Measurements from ENCODE around the gene TALDO1. TPM values are rescaled to one million over a fixed set of nuclear protein-coding genes. Genes with fewer than 3 reads are reported as not detected.
"Not testable (repeated sequence)": the region's sequence is repeated elsewhere in the genome, so short reads cannot be mapped to it uniquely, and the experiment has no call there.

TALDO1 gene
- total RNA-seq, 2 donors from 2014 or later = 60.4 to 102 TPM

DNA sequence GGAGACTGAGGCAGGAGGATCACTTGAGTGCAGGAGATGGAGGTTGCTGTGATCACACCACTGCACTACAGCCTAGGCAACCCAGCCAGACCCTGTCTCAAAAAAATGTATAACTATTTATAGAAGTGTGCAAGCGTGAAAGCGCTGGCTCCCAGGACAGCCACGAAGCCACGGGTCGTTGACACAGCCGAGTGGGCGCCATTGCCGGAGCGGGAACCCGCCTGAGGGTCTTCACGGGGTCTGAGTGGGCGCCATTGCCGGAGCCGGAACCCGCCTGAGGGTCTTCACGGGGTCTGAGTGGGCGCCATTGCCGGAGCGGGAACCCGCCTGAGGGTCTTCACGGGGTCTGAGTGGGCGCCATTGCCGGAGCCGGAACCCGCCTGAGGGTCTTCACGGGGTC, 12.7 kb upstream of the TALDO1 start:
- ATAC-seq; H3K4me1 Mint-ChIP-seq; H3K9me3 ChIP-seq (ENCODE audit: control insufficient read depth, low read length, poor library complexity, severe bottlenecking); H3K36me3 Mint-ChIP-seq (ENCODE audit: low read depth); DNase-seq; H3K27me3 Mint-ChIP-seq; H3K4me3 Mint-ChIP-seq: not testable (repeated sequence)
- H3K27ac Mint-ChIP-seq = peak overlapping the region; percentile 62

DNA sequence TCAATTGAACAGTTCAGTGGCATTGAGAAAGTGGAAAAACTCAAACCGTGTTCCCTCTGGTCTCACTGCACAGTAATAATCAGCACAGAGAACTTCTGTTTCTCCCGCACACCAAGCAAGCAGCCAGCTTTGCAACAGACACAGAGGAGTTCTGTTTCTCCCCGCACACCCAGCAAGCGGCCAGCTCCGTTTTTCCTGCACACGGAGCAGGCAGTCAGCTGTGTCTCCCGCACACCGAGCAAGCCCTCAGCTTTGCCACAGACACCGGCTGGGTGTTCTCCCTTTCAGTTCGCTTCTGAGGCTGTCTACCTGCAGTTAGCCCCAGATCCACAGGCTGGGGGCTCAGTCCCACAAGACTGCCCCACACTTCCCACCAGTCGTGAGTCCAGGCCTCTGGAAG, 9.9 kb upstream of the TALDO1 start:
- no peaks in the 10 kb centered on the region for H3K9me3 ChIP-seq (ENCODE audit: control insufficient read depth, low read length, poor library complexity, severe bottlenecking)
- Mint-ChIP-seq H3K4me3 (peak overlapping the region; percentile 75), H3K36me3 (ENCODE audit: low read depth) (peaks cover 3% of the 10 kb centered on the region), H3K27ac (peak overlapping the region; percentile 32), H3K4me1 (peaks cover 10% of the 10 kb centered on the region), H3K27me3 (no peaks in the 10 kb centered on the region)
- peak; percentile 39 for ATAC-seq
- no peak for DNase-seq

- ATAC-seq = peak; percentile 53
- H3K27me3 Mint-ChIP-seq; DNase-seq; H3K4me1 Mint-ChIP-seq; H3K27ac Mint-ChIP-seq; H3K36me3 Mint-ChIP-seq (ENCODE audit: low read depth); H3K9me3 ChIP-seq (ENCODE audit: control insufficient read depth, low read length, poor library complexity, severe bottlenecking): not testable (repeated sequence)
- peak overlapping the region; percentile 75 for H3K4me3 Mint-ChIP-seq
Observed at GRCh38 chr11:737899-738298, 9.4 kb upstream of the TALDO1 start.

GRCh38 chr11:742156-742546, 5.1 kb upstream of the TALDO1 start:
- peaks cover 3% of the 10 kb centered on the region for H3K36me3 Mint-ChIP-seq (ENCODE audit: low read depth)
- peaks cover 13% of the 10 kb centered on the region for H3K4me1 Mint-ChIP-seq
- no peak overlapping the region for H3K27ac Mint-ChIP-seq
- H3K9me3 ChIP-seq (ENCODE audit: control insufficient read depth, low read length, poor library complexity, severe bottlenecking) = no peaks in the 10 kb centered on the region
- ATAC-seq (no peak), DNase-seq (no peak)
- no peaks in the 10 kb centered on the region for H3K27me3 Mint-ChIP-seq
- no peak overlapping the region for H3K4me3 Mint-ChIP-seq

DNA sequence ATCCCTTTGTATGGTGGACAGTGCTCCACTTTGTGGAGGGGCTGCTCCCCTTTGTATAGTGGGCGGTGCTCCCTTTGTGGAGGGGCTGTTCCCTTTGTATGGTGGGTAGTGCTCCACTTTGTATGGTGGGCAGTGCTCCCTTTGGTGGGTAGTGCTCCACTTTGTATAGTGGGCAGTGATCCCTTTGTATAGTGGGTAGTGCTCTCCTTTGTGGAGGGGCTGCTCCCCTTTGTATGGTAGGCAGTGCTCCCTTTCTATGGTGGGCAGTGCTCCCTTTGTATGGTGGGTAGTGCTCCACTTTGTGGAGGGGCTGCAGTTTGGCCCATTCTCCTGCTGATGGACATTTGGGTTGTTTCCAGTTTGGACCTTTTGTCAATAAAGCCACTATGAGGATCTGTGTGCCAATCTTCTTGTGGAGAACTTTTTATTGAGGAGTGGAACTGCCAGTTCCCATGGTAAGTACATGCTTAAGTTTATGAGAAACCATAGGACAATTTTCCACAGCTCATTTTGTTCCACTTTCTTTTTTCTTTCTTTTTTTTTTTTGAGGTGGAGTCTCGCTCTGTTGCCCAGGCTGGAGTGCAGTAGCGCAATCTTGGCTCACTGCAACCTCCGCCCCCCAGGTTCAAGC, 4.6 kb upstream of the TALDO1 start:
- peaks cover 7% of the 10 kb centered on the region for H3K4me1 Mint-ChIP-seq
- no peaks in the 10 kb centered on the region for H3K9me3 ChIP-seq (ENCODE audit: control insufficient read depth, low read length, poor library complexity, severe bottlenecking)
- ATAC-seq = no peak
- DNase-seq = no peak
- no peaks in the 10 kb centered on the region for H3K27me3 Mint-ChIP-seq
- no peak overlapping the region for H3K27ac Mint-ChIP-seq
- H3K4me3 Mint-ChIP-seq = no peak overlapping the region
- H3K36me3 Mint-ChIP-seq (ENCODE audit: low read depth) = peaks cover 3% of the 10 kb centered on the region

GRCh38 chr11:745428-745827, 1.8 kb upstream of the TALDO1 start:
- DNase-seq = no peak
- no peak overlapping the region for H3K4me3 Mint-ChIP-seq
- H3K4me1 Mint-ChIP-seq = peaks cover 8% of the 10 kb centered on the region
- H3K36me3 Mint-ChIP-seq (ENCODE audit: low read depth) = no peaks in the 10 kb centered on the region
- H3K27me3 Mint-ChIP-seq = no peaks in the 10 kb centered on the region
- no peak overlapping the region for H3K27ac Mint-ChIP-seq
- H3K9me3 ChIP-seq (ENCODE audit: control insufficient read depth, low read length, poor library complexity, severe bottlenecking) = no peaks in the 10 kb centered on the region
- ATAC-seq = no peak

GRCh38 chr11:746289-747157, 741 bp upstream of the TALDO1 start:
- H3K4me1 Mint-ChIP-seq = peaks cover 8% of the 10 kb centered on the region
- no peaks in the 10 kb centered on the region for H3K9me3 ChIP-seq (ENCODE audit: control insufficient read depth, low read length, poor library complexity, severe bottlenecking)
- H3K36me3 Mint-ChIP-seq (ENCODE audit: low read depth) = no peaks in the 10 kb centered on the region
- H3K27me3 Mint-ChIP-seq = no peaks in the 10 kb centered on the region
- H3K27ac Mint-ChIP-seq = no peak overlapping the region
- DNase-seq = no peak
- ATAC-seq = peak; percentile 59
- peak overlapping the region; percentile 86 for H3K4me3 Mint-ChIP-seq

DNA sequence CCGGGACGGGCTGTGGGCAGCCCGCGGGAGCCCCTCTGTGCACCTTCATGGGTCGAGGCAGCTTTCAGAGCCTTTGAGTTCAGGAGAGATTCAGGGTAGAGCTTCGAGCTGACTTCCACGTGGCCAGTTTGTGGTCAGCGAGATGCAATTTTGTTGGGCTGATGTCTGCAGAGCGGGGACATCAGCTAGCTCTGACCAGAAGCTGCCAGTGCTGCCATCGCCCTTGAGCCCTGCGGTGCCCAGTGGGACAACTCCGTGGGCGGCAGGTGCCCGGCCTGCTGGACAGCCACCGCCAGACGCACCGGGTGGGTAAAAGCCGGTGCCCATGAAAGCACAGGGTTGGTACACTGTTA, 719 bp downstream of the TALDO1 start:
- H3K9me3 ChIP-seq (ENCODE audit: control insufficient read depth, low read length, poor library complexity, severe bottlenecking) = no peaks in the 10 kb centered on the region
- no peaks in the 10 kb centered on the region for H3K36me3 Mint-ChIP-seq (ENCODE audit: low read depth)
- H3K4me3 Mint-ChIP-seq = peak overlapping the region; percentile 86
- peaks cover 8% of the 10 kb centered on the region for H3K4me1 Mint-ChIP-seq
- no peak for ATAC-seq
- peak overlapping the region; percentile 74 for H3K27ac Mint-ChIP-seq
- DNase-seq = no peak
- no peaks in the 10 kb centered on the region for H3K27me3 Mint-ChIP-seq

GRCh38 chr11:749731-750130, 2.5 kb downstream of the TALDO1 start:
- Mint-ChIP-seq H3K27me3 (no peaks in the 10 kb centered on the region), H3K4me3 (peak overlapping the region; percentile 12), H3K27ac (peak overlapping the region; percentile 24), H3K36me3 (ENCODE audit: low read depth) (no peaks in the 10 kb centered on the region), H3K4me1 (peaks cover 8% of the 10 kb centered on the region)
- DNase-seq = no peak
- H3K9me3 ChIP-seq (ENCODE audit: control insufficient read depth, low read length, poor library complexity, severe bottlenecking) = no peaks in the 10 kb centered on the region
- no peak for ATAC-seq

DNA sequence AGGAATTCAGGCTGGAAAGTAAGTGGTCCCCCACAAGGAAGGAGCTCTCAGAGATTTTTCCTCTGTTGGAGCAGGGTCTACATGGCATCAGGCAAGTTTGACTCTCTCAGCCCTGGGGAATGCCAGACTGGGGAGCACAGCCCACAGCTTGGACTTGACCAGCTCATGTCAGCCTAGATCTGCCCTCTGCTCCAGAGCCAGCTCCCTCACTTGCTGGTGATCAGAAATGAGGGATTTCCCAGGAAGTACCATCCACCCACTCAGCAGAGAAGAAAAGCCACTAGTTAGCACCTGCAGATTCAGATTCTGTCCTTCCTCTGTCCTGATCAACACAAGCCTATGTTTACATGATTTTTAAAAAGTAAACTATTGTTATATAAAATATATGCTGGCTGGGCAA, 13.0 kb downstream of the TALDO1 start:
- Mint-ChIP-seq H3K27me3 (no peaks in the 10 kb centered on the region), H3K36me3 (ENCODE audit: low read depth) (no peaks in the 10 kb centered on the region), H3K27ac (no peak overlapping the region), H3K4me1 (peaks cover 2% of the 10 kb centered on the region), H3K4me3 (no peak overlapping the region)
- no peak for ATAC-seq
- no peaks in the 10 kb centered on the region for H3K9me3 ChIP-seq (ENCODE audit: control insufficient read depth, low read length, poor library complexity, severe bottlenecking)
- DNase-seq = no peak

DNA sequence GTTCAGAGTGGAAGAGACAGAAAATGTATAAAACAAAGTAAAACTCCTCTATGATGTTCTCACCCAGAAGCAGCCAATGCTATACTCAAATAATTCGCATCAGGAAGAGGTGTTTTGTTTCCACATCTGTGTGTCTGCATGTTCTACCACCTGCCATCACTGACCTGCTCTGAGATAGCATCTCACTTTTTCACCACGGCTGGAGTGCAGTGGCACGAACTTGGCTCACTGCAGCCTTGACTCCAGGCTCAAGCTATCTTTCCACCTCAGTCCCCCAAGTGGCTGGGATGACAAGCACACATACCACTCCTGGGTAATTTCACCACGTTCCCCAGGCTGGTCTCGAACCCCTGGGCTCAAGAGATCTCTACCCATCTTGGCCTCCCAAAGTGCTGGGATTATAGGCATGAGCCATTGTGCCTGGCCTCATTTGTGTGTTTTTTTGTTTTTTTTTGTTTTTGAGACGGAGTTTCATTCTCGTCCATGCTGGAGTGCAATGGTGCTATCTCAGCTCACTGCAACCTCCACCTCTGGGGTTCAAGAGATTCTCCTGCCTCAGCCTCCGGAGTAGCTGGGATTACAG, 14.4 kb downstream of the TALDO1 start:
- Mint-ChIP-seq H3K4me1 (peaks cover 2% of the 10 kb centered on the region), H3K27ac (peak overlapping the region; percentile 45), H3K36me3 (ENCODE audit: low read depth) (no peaks in the 10 kb centered on the region), H3K4me3 (no peak overlapping the region), H3K27me3 (no peaks in the 10 kb centered on the region)
- no peaks in the 10 kb centered on the region for H3K9me3 ChIP-seq (ENCODE audit: control insufficient read depth, low read length, poor library complexity, severe bottlenecking)
- DNase-seq (no peak), ATAC-seq (no peak)

- H3K9me3 ChIP-seq (ENCODE audit: control insufficient read depth, low read length, poor library complexity, severe bottlenecking) = no peaks in the 10 kb centered on the region
- ATAC-seq (no peak), DNase-seq (no peak)
- H3K27me3 Mint-ChIP-seq = no peaks in the 10 kb centered on the region
- H3K36me3 Mint-ChIP-seq (ENCODE audit: low read depth) = no peaks in the 10 kb centered on the region
- H3K4me3 Mint-ChIP-seq = no peak overlapping the region
- no peaks in the 10 kb centered on the region for H3K4me1 Mint-ChIP-seq
- peak overlapping the region; percentile 45 for H3K27ac Mint-ChIP-seq
Observed at GRCh38 chr11:762421-763072, 15.3 kb downstream of the TALDO1 start.

- Mint-ChIP-seq H3K4me1 (no peaks in the 10 kb centered on the region), H3K4me3 (no peak overlapping the region), H3K27me3 (no peaks in the 10 kb centered on the region), H3K27ac (no peak overlapping the region), H3K36me3 (ENCODE audit: low read depth) (no peaks in the 10 kb centered on the region)
- no peaks in the 10 kb centered on the region for H3K9me3 ChIP-seq (ENCODE audit: control insufficient read depth, low read length, poor library complexity, severe bottlenecking)
- no peak for DNase-seq
- ATAC-seq = no peak
Observed at GRCh38 chr11:763073-763463, 15.8 kb downstream of the TALDO1 start.
